NCI-H226 (cell line): Measurements from ENCODE around the gene AGTPBP1.

Source experiments
- DNase-seq: peaks from one replicate; pipeline ENCODE4 v3.0.0-alpha.2; 2015

Gene AGTPBP1

GRCh38 chr9:85716031-85716877 lies 25.5 kb downstream of the AGTPBP1 start:
- DNase-seq, result no peak

GRCh38 chr9:85715587-85715986 lies 26.2 kb downstream of the AGTPBP1 start:
- DNase-seq, result peak; percentile 34

- DNase-seq, result peak; percentile 24
These were observed 27.9 kb downstream of the AGTPBP1 start for GRCh38 chr9:85713897-85714296.

- no peak for DNase-seq
These were observed 37.0 kb downstream of the AGTPBP1 start for GRCh38 chr9:85704744-85705143.

- DNase-seq, result no peak
These were observed 38.4 kb downstream of the AGTPBP1 start for GRCh38 chr9:85703398-85703797.

- no peak for DNase-seq
These were observed 38.9 kb downstream of the AGTPBP1 start for GRCh38 chr9:85702726-85703289.

GRCh38 chr9:85702191-85702590 lies 39.6 kb downstream of the AGTPBP1 start:
- no peak for DNase-seq

- DNase-seq, result no peak
These were observed 41.4 kb downstream of the AGTPBP1 start for GRCh38 chr9:85700330-85700729.

- no peak for DNase-seq
These were observed 53.4 kb downstream of the AGTPBP1 start for GRCh38 chr9:85688361-85688760.

GRCh38 chr9:85685081-85685480 lies 56.7 kb downstream of the AGTPBP1 start:
- DNase-seq, result no peak

GRCh38 chr9:85676790-85677189 lies 65.0 kb downstream of the AGTPBP1 start:
- DNase-seq, result no peak

- no peak for DNase-seq
These were observed 74.4 kb downstream of the AGTPBP1 start for GRCh38 chr9:85667374-85667773.

- no peak for DNase-seq
These were observed 75.7 kb downstream of the AGTPBP1 start for GRCh38 chr9:85666086-85666485.

- no peak for DNase-seq
These were observed 79.2 kb downstream of the AGTPBP1 start for GRCh38 chr9:85662573-85662972.

- DNase-seq, result no peak
These were observed 83.0 kb downstream of the AGTPBP1 start for GRCh38 chr9:85658716-85659115.

- DNase-seq, result no peak
These were observed 88.6 kb downstream of the AGTPBP1 start for GRCh38 chr9:85653153-85653552.

GRCh38 chr9:85647571-85647970 lies 94.2 kb downstream of the AGTPBP1 start:
- no peak for DNase-seq

GRCh38 chr9:85645909-85646627 lies 95.7 kb downstream of the AGTPBP1 start:
- DNase-seq, result no peak

GRCh38 chr9:85640425-85640824 lies 101.3 kb downstream of the AGTPBP1 start:
- no peak for DNase-seq

GRCh38 chr9:85639675-85640186 lies 102.0 kb downstream of the AGTPBP1 start:
- DNase-seq, result no peak

- no peak for DNase-seq
These were observed 109.9 kb downstream of the AGTPBP1 start for GRCh38 chr9:85631809-85632208.

- DNase-seq, result no peak
These were observed 111.1 kb downstream of the AGTPBP1 start for GRCh38 chr9:85630676-85631075.

GRCh38 chr9:85617141-85617670 lies 124.5 kb downstream of the AGTPBP1 start:
- no peak for DNase-seq
